K562 (cell line): ENCODE data around the gene COP1. TPM values are rescaled to one million over a fixed set of nuclear protein-coding genes. Genes with fewer than 3 reads are reported as not detected.

Source experiments
- ATAC-seq: fragments of 200-7000 bp; cut with Tn5 transposase; 3 replicates; pipeline ENCODE4 v1.9.1; 2020; ENCODE audit warnings: moderate library complexity
- BruUV-seq: library from RNA; stranded (reverse); fragments of 400-500 nt; replicated peaks from 2 replicates; lab custom pipeline; 2021; lab: Mats Ljungman, UMichigan
- CTCF ChIA-PET: fragments of 300-600 bp; formaldehyde crosslinking; extraction: SDS; loops from one replicate; lab custom pipeline; 2021; ENCODE audit warnings: low intra/inter-chr PET ratio; lab: Yijun Ruan, JAX
- POLR2A ChIA-PET: fragments of 300-600, 350-650 bp; sonication (Branson Sonifier 250); formaldehyde crosslinking; extraction: SDS; loops from one replicate; lab custom pipeline; 2021; ENCODE audit warnings: antibody characterized with exemption, inconsistent platforms; lab: Yijun Ruan, JAX
- DNase-seq, 4 experiments: peaks; one replicate each; pipeline versions ENCODE4 v3.0.0 to v3.0.0-alpha.2; 2011 to 2018; ENCODE audit warnings: low spot score in 3 of 4, mixed read lengths in 3 of 4; ENCODE audit errors: extremely low read depth in 1 of 4
- FAIRE-seq: peaks from 2 replicates; lab custom pipeline; 2011; peaks lifted over from hg19 to GRCh38; lab: Jason Lieb, UNC
- H2AFZ ChIP-seq: 2 replicates; pipeline ENCODE4 v1.6.0; 2011; ENCODE audit warnings: low read depth, low read length, control low read depth, inconsistent platforms
- H3K27ac ChIP-seq: fragments of 200-600 bp; 3 replicates; pipeline ENCODE4 v1.8.0; 2011; ENCODE audit warnings: low read depth, mild to moderate bottlenecking, control low read depth, inconsistent platforms, low read length, moderate library complexity, mixed read lengths; ENCODE audit errors: extremely low read depth
- H3K27me3 ChIP-seq, 2 experiments: fragments of 300-600 bp in 1 of 2; 2 replicates in 1 of 2; 3 replicates in 1 of 2; pipeline versions ENCODE4 v1.6.0 to v1.8.0; 2011; ENCODE audit warnings: inconsistent platforms in 2 of 2, low read length in 2 of 2, mild to moderate bottlenecking in 1 of 2, mixed read lengths in 1 of 2, moderate library complexity in 1 of 2; ENCODE audit not compliant: control insufficient read depth in 2 of 2, insufficient read depth in 2 of 2
- H3K36me3 ChIP-seq: fragments of 300-600 bp; 3 replicates; pipeline ENCODE4 v1.8.0; 2011; ENCODE audit warnings: mild to moderate bottlenecking, low read length, inconsistent platforms; ENCODE audit not compliant: control insufficient read depth, insufficient read depth
- H3K4me1 ChIP-seq, 2 experiments: fragments of 200-600 bp in 1 of 2; replicated peaks in 1 of 2; 2 replicates in 1 of 2; 3 replicates in 1 of 2; pipeline versions ENCODE4 v1.5.1 to v1.8.0; 2011; ENCODE audit warnings: inconsistent platforms in 2 of 2, low read length in 2 of 2, mild to moderate bottlenecking in 1 of 2, mixed read lengths in 1 of 2, moderate library complexity in 1 of 2; ENCODE audit not compliant: control insufficient read depth in 2 of 2, insufficient read depth in 2 of 2
- H3K4me2 ChIP-seq: 2 replicates; pipeline ENCODE4 v1.6.1; 2011; ENCODE audit warnings: low read length, control low read depth, inconsistent platforms, mixed read lengths; ENCODE audit not compliant: insufficient read depth
- H3K4me3 ChIP-seq: fragments of 200-600 bp; sonication (generic), shearing (Covaris generic); 2 replicates; pipeline ENCODE4 v1.5.1; 2016; ENCODE audit warnings: control low read depth, inconsistent platforms
- H3K79me2 ChIP-seq: fragments of 200-600 bp; 3 replicates; pipeline ENCODE4 v1.8.0; 2011; ENCODE audit warnings: low read length, inconsistent platforms; ENCODE audit not compliant: control insufficient read depth, insufficient read depth
- H3K9ac ChIP-seq, 2 experiments: 2 replicates each; pipeline versions ENCODE4 v1.6.0 to v1.6.1; 2011; ENCODE audit warnings: low read depth in 2 of 2, low read length in 2 of 2, control low read depth in 1 of 2, inconsistent platforms in 1 of 2, mild to moderate bottlenecking in 1 of 2, mixed read lengths in 1 of 2; ENCODE audit not compliant: insufficient read depth in 1 of 2
- H3K9me1 ChIP-seq: one replicate; pipeline ENCODE4 v1.6.0; 2011; ENCODE audit warnings: inconsistent platforms, mild to moderate bottlenecking, low read length, moderate library complexity; ENCODE audit not compliant: control insufficient read depth, insufficient read depth
- H3K9me3 ChIP-seq: replicated peaks from 2 replicates; pipeline ENCODE4 v1.5.1; 2011; ENCODE audit warnings: low read depth, low read length, inconsistent platforms; ENCODE audit not compliant: control insufficient read depth, insufficient read depth
- H4K20me1 ChIP-seq: replicated peaks from 2 replicates; pipeline ENCODE4 v1.6.1; 2011; ENCODE audit warnings: low read length, inconsistent platforms, mixed read lengths; ENCODE audit not compliant: control insufficient read depth, insufficient read depth
- JUNB ChIP-seq: fragments of 450-650 bp; formaldehyde crosslinking; conservative IDR thresholded peaks from 2 replicates; pipeline ENCODE4 v1.4.0; 2020; ENCODE audit warnings: mild to moderate bottlenecking
- MED1 ChIP-seq: sonication (generic); formaldehyde crosslinking; IDR thresholded peaks from 2 replicates; pipeline ENCODE4 v1.8.1; 2023; ENCODE audit warnings: missing genetic modification reagents, borderline replicate concordance
- MXI1 ChIP-seq: IDR thresholded peaks from 2 replicates; pipeline ENCODE4 v1.6.1; 2011; ENCODE audit warnings: low read depth, mild to moderate bottlenecking, improper control_type of control experiment, low read length
- RAD21 ChIP-seq, 2 experiments: fragments of 250-450 bp in 1 of 2; fragments of 450-650 bp in 1 of 2; sonication (Bioruptor Pico) in 1 of 2; formaldehyde crosslinking in 1 of 2; IDR thresholded peaks in 1 of 2; conservative IDR thresholded peaks in 1 of 2; 2 replicates each; pipeline versions ENCODE4 v1.4.0 to v1.8.0; 2020 to 2022; ENCODE audit warnings: mild to moderate bottlenecking in 2 of 2, moderate library complexity in 1 of 2
- WGBS: fragments of 100-300 bp; shearing (Covaris generic); methylation state at CpG from one replicate; pipeline ENCODE4 v1.1.6; 2016; ENCODE audit warnings: low coverage, mixed read lengths; ENCODE audit not compliant: insufficient coverage; ENCODE audit errors: missing lambda C conversion rate; 5-methylcytosine and 5-hydroxymethylcytosine counted together
- in situ Hi-C: fragments of 300-500 bp; cut with MboI; formaldehyde crosslinking; loops from 4 replicates; pipeline ENCODE4 v1.15.0; 2018; ENCODE audit warnings: inconsistent platforms, mixed read lengths
- intact Hi-C: fragments of 100-400 bp; cut with micrococcal nuclease; formaldehyde crosslinking; loops from 2 replicates; pipeline ENCODE4 v1.14.2; 2022
- polyA plus RNA-seq, 8 experiments: library from polyadenylated mRNA; depleted of rRNA in 4 of 8; stranded (reverse) in 5 of 8; unstranded in 3 of 8; fragments of >200 nt; fragmentation: Nextera tagmentation in 2 of 8; fragmentation: Illumina TruSeq in 1 of 8; extraction: Ambion mirVana in 2 of 8; extraction: Trizol in 1 of 8; gene quantifications; 2 replicates each; pipeline versions ENCODE4 v1.2.1 to v1.2.3, GENCODE V29; 2011 to 2014; ENCODE audit warnings: inconsistent platforms in 1 of 8, missing spikeins in 1 of 8
- total RNA-seq, 7 experiments: library from RNA; depleted of rRNA in 6 of 7; stranded (reverse); fragments of >200 nt in 6 of 7; fragmentation: Illumina TruSeq in 2 of 7; extraction: Trizol in 2 of 7; gene quantifications; 2 replicates each; pipeline versions ENCODE4 v1.2.1 to v1.2.3, GENCODE V29; 2011 to 2021; ENCODE audit warnings: low replicate concordance in 1 of 7
- TF ChIP-seq, protein P1 (sequence below): sonication (generic); formaldehyde crosslinking; IDR thresholded peaks from 2 replicates; pipeline ENCODE4 v1.8.0; 2022; ENCODE audit warnings: mild to moderate bottlenecking, missing genetic modification reagents
- TF ChIP-seq, protein P2 (sequence below): fragments of 250-450 bp; sonication (Bioruptor Pico); IDR thresholded peaks from 2 replicates; pipeline ENCODE4 v1.8.0; 2022; ENCODE audit warnings: inconsistent platforms
- TF ChIP-seq, protein P3 (sequence below), 3 experiments: IDR thresholded peaks in 2 of 3; conservative IDR thresholded peaks in 1 of 3; 2 replicates each; pipeline ENCODE4 v1.5.1; 2011 to 2012; ENCODE audit warnings: low read length in 3 of 3, mild to moderate bottlenecking in 3 of 3, control low read depth in 2 of 3, improper control_type of control experiment in 1 of 3, inconsistent platforms in 1 of 3, low read depth in 1 of 3, mixed read lengths in 1 of 3, moderate library complexity in 1 of 3; ENCODE audit not compliant: insufficient read depth in 2 of 3

COP1 gene
- total and polyA plus RNA-seq, 9 of the 15 experiments (the other 6 are each of a cell fraction or from before 2014, with no cell fraction given) = 25.8 to 77.7 (median 58.6) TPM

DNA sequence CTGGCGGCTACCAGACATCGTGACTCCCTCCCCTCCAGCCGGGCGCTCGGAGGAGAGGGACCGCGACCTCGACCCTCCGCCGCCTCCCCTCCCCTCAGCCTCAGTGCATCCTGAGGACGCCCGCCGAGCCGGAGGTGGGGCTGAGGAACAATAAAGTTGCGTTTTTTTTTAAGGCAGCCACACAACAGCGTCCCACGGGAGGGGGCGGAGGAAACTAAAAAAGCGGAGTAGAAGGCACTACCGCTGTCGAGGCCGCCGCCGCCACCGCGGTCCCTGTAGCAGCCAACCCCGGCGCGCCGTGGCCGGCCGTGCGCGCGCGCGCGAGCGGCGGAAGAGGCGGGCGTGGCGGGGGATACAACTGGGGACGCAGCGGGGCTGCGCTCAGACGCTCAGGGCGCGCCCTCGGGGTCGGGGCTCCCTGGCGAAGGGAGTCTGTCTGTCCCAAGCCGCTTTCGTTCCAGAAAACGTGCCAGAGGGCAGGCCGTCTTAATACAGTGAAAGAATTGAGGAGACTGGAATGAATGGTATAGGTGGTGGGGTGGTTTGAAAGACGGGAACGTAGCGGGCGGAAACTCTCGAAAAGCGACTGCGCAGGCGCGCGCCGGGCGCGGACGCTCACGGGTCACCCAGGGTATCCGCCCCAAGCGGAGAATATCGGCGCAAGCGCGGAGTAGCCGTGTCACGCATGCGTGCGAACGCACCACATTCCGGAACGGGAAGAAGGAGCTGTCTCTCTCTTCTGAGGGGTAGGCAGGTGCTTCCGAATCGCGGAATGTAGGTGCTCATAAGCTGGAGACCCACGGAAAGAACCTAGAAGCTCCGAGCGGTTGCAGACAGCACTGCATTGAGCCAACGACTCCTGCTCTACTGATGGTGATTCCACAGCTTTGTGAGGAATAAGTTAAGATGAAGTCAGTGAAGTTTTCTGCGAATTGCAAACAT lies at the start of gene COP1 (continued):
- TF ChIP-seq MXI1 (peak; percentile 41; the same call in 1 of the 2 replicates), JUNB (no peak)
- TF ChIP-seq, protein P1, sequence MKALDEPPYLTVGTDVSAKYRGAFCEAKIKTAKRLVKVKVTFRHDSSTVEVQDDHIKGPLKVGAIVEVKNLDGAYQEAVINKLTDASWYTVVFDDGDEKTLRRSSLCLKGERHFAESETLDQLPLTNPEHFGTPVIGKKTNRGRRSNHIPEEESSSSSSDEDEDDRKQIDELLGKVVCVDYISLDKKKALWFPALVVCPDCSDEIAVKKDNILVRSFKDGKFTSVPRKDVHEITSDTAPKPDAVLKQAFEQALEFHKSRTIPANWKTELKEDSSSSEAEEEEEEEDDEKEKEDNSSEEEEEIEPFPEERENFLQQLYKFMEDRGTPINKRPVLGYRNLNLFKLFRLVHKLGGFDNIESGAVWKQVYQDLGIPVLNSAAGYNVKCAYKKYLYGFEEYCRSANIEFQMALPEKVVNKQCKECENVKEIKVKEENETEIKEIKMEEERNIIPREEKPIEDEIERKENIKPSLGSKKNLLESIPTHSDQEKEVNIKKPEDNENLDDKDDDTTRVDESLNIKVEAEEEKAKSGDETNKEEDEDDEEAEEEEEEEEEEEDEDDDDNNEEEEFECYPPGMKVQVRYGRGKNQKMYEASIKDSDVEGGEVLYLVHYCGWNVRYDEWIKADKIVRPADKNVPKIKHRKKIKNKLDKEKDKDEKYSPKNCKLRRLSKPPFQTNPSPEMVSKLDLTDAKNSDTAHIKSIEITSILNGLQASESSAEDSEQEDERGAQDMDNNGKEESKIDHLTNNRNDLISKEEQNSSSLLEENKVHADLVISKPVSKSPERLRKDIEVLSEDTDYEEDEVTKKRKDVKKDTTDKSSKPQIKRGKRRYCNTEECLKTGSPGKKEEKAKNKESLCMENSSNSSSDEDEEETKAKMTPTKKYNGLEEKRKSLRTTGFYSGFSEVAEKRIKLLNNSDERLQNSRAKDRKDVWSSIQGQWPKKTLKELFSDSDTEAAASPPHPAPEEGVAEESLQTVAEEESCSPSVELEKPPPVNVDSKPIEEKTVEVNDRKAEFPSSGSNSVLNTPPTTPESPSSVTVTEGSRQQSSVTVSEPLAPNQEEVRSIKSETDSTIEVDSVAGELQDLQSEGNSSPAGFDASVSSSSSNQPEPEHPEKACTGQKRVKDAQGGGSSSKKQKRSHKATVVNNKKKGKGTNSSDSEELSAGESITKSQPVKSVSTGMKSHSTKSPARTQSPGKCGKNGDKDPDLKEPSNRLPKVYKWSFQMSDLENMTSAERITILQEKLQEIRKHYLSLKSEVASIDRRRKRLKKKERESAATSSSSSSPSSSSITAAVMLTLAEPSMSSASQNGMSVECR (CRISPR knock-in tag) = peak; percentile 69

DNA sequence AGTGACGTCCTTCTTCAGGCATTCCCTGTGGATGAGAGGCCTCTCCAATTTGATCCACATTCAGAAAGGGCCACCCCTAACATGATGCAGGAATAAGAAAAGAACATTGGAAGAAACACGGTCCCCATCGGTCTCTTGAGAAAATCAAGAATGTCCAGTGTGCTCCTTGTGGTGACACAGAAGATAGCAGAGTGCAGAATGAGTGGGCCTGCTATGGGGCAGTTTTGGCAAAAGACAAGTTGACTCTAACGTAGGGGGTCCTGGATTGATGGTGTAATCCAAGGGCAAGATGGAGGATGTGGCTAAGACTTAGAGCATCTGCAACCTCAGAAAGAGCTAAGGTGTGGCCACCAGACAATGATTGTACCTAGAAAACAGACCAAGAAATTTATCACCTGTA lies 45.1 kb upstream of the COP1 start:
- H3K4me3 ChIP-seq = no peak overlapping the region
- H3K36me3 ChIP-seq = no peaks in the 10 kb centered on the region
- no peaks in the 10 kb centered on the region for H3K79me2 ChIP-seq
- ATAC-seq (peak; percentile 75), DNase-seq (no peak), FAIRE-seq (no peak)
- POLR2A ChIA-PET = interaction anchor here (1.6 kb wide), 1 partner anchor 30 kb away, joined by 4 read pairs; no protein-coding TSS in a partner anchor
- H3K4me1 ChIP-seq = no peaks in the 10 kb centered on the region
- H3K4me2 ChIP-seq = no peak overlapping the region
- H3K27ac ChIP-seq = no peak overlapping the region
- no peaks in the 10 kb centered on the region for H3K27me3 ChIP-seq
- TF ChIP-seq, protein P2, sequence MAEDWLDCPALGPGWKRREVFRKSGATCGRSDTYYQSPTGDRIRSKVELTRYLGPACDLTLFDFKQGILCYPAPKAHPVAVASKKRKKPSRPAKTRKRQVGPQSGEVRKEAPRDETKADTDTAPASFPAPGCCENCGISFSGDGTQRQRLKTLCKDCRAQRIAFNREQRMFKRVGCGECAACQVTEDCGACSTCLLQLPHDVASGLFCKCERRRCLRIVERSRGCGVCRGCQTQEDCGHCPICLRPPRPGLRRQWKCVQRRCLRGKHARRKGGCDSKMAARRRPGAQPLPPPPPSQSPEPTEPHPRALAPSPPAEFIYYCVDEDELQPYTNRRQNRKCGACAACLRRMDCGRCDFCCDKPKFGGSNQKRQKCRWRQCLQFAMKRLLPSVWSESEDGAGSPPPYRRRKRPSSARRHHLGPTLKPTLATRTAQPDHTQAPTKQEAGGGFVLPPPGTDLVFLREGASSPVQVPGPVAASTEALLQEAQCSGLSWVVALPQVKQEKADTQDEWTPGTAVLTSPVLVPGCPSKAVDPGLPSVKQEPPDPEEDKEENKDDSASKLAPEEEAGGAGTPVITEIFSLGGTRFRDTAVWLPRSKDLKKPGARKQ = no peak
- TF ChIP-seq RAD21 (CRISPR knock-in tag; conservative IDR thresholded peaks at IDR 0.05 in 1 of 2, IDR thresholded peaks at IDR 0.05 in 1 of 2) = peak in 1 of 2 experiments; percentile 23; a peak in 1 of 4 replicates
- no peak for TF ChIP-seq MED1 (CRISPR knock-in tag)
- TF ChIP-seq, protein P3, sequence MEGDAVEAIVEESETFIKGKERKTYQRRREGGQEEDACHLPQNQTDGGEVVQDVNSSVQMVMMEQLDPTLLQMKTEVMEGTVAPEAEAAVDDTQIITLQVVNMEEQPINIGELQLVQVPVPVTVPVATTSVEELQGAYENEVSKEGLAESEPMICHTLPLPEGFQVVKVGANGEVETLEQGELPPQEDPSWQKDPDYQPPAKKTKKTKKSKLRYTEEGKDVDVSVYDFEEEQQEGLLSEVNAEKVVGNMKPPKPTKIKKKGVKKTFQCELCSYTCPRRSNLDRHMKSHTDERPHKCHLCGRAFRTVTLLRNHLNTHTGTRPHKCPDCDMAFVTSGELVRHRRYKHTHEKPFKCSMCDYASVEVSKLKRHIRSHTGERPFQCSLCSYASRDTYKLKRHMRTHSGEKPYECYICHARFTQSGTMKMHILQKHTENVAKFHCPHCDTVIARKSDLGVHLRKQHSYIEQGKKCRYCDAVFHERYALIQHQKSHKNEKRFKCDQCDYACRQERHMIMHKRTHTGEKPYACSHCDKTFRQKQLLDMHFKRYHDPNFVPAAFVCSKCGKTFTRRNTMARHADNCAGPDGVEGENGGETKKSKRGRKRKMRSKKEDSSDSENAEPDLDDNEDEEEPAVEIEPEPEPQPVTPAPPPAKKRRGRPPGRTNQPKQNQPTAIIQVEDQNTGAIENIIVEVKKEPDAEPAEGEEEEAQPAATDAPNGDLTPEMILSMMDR (IDR thresholded peaks at IDR 0.05 in 2 of 3, conservative IDR thresholded peaks at IDR 0.05 in 1 of 3; ENCODE audit: insufficient read depth in 2 of 3, low read depth in 1 of 3, low read length in 3 of 3) = peak in 1 of 3 experiments; percentile 10; a peak in 1 of 6 replicates
- H4K20me1 ChIP-seq = no peaks in the 10 kb centered on the region
- H3K9me3 ChIP-seq = no peaks in the 10 kb centered on the region
- WGBS = 0% methylated on average over 4 of the region's 4 CpGs
- CTCF ChIA-PET = no interaction called here
- no peak overlapping the region for H2AFZ ChIP-seq
- no TSS peak for BruUV-seq
- no peaks in the 10 kb centered on the region for H3K9me1 ChIP-seq
- in situ Hi-C loops = no loop called here
- no peak overlapping the region for H3K9ac ChIP-seq
- intact Hi-C loops = no loop called here
